HG02798 (cell line): ENCODE data around the gene LCNL1.
"Not testable (repeated sequence)": the region's sequence is repeated elsewhere in the genome, so short reads cannot be mapped to it uniquely, and the experiment has no call there.

Experiments used
- ATAC-seq: cut with Tn5 transposase; IDR thresholded peaks from one replicate; pipeline ENCODE4 v1.9.1; 2021; ENCODE audit warnings: mild to moderate bottlenecking; ENCODE audit not compliant: unreplicated experiment, poor library complexity

LCNL1 gene

DNA sequence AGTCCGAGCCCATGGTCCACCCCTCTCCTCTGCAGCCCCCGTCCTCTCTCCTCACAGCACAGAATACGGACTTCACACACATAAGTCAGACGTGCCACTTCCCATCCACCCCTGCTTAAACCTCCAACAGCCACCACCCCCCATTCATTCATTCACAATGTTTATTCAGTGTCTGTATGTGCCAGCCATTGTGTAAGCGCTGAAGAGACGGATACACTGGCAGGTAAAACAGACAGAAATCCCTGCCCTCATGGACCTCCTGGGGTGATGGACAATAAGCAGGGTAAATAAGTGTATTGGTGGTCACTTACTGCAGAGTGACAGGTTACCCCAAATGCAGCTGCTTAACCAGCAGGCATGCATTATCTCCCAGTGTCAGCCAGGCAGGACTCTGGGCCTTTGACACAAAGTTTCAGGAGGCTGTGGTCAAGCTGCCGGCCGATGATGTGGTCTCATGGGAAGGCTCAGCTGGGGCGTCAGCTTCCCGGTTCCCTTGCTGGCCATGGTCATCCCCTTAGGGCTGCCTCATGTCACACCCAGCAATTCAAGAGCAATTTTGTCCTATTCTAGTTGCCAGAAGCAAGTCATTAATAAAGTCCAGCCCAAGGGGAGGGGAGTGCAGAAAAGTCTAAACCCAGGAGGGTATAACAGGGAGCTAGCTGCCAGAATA is 7.6 kb downstream of the LCNL1 start:
- no peak for ATAC-seq

DNA sequence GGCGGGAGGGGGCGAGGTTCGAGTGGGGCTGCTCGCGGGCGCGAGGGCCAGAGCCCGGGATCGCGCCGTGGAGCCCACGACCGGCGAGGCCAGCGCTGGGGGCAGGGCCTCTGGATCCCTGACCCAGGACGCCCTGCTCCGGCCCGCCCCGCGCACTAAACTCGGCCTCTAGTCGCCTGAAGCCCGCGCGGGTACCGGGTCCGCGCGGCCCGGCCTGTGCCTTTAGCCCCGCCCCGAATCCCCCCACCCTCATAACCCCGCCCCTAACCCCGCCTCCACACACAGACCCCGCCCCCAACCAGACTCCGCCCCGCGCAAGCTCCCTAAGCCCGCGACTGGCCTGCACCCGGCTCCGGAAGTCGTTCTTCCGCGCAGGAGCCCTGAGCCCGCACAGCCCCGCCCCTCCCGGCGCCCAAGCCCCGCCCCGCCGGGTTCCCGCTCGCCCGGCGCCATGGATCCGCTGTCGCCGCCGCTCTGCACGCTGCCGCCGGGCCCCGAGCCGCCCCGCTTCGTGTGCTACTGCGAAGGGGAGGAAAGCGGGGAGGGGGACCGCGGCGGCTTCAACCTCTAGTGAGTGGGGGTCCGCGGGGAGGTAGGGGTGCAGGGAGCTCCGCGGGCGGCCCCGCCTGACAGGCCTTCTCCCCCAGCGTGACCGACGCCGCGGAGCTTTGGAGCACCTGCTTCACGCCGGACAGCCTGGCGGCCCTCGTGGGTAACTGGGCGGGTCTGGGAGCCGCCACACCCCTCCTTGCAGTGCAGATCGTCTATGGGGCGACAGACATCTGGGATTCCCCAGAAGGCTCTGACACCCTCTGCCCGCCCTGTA is 9.4 kb downstream of the LCNL1 start, which contains the start of gene PAXX:
PAXX (plus strand) TSS at position 430 of the 826 bp plus-strand sequence; CDS start at position 452, 22 bp downstream.
- ATAC-seq = peak; percentile 89

DNA sequence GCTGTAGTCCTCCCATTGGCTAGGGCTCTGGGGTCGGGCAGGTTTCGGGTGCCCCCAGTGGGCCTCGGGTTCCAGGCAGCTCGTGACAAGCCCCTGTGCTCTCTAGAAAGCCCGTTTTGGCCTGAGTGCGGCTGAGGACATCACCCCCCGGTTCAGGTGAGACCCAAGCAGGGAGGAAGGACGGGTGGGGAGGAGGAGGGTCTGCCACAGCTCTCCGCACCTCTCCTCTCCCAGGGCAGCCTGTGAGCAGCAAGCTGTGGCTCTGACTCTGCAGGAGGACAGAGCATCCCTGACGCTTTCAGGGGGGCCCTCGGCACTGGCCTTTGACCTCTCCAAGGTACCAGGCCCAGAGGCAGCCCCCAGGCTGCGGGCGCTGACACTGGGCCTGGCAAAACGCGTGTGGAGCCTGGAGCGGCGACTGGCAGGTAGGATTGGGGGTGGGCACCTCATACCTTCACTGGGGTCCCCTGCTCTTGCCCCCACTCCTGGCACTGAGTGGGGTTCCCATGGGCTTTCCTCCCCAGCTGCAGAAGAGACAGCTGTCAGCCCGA is 10.1 kb downstream of the LCNL1 start:
- no peak for ATAC-seq

DNA sequence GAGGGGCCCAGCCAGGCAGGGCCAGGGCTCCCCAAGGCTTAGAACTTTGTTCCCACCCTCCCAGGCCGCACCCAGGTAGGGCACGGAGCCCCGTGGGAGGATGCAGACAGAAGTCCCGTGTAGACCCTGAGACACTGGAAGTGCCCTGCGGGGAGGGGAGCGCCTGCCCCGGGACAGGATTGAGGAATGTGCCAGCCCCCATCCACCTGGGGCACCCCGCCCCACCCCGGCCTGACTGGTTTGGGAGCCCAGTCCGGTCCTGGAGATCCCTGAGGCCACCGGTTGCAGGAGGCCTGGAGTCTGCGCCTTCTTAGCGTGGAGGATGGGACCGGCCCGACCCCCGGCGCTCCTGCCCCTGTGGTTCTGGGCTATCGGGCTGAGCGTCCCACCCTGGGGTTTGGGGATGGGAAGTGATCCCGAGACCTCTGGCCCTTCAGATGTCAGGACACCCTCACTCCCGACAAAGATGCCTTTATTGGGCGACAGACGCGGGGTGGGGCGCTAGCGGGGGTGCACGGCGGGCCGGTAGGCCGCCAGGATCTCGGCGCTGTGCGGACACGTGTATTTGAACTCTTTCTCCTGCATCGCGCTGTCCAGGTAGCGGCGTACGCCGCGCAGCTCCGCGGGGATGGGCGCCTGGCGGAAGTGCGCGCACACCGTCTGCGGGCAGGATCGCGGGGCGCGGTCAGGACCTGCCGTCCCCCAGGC is 11.5 kb downstream of the LCNL1 start:
- ATAC-seq = no peak

DNA sequence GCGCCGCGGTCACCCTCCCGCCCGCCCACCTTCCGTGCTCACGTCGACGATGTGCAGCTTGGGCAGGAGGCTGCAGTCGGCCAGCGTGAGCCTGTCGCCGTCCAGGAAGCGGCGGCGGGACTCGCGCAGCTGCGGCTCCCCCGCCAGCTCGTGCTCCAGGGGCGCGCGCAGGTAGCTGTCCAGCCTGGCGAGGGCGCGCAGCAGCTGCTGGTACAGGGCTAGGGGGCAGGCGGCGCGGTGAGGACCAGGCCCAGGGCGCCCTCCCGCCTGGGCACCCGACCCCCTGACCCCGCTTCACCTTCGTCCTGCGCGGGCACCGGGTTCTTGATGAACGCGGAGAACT is 12.1 kb downstream of the LCNL1 start:
- no peak for ATAC-seq

DNA sequence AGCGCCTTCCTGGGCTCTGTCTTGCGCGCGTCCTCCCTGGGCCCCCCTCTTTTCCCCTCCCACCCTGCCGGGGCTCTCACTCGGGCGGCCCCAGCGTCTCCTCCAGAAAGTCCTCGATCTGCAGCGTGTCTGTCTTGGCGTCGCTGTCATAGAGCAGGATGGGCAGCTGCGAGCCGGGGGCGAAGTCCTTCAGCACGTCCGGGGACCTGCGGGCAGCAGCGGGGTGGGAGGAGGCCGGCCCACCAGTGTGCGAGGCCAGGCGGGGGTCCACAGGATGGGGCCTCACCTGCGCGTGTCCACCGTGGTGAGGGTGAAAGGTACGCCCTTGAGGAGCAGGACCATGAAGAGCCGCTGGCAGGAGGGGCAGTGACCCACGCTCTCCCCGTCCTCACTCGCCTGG is 12.6 kb downstream of the LCNL1 start:
- no peak for ATAC-seq

DNA sequence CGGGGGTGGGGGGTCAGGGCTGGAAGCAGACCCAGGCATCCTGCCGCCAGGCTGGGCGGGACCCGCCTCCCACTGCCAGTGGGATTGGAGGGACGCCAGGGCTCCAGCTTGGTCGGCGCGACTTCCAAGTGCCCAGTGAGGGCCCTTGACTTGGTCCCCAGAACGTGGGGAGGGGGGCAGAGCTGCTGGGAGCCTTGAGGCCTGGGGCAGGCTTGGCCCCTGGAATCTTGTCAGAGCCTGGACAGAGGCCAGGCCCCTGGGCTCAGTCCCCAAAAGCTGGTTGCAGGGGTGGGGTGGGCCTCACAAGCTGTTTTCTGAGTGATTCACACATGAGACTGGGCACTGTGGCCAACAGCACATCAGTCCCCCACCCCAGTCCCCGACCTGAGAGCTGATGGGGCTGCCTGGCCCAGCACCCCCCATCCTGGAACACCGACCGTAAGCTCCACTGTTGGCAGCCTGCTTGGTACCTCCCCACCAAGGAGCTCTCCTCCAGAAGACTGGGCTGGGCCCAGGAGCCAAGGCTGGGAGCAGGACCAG is 13.0 kb downstream of the LCNL1 start:
- ATAC-seq = no peak

DNA sequence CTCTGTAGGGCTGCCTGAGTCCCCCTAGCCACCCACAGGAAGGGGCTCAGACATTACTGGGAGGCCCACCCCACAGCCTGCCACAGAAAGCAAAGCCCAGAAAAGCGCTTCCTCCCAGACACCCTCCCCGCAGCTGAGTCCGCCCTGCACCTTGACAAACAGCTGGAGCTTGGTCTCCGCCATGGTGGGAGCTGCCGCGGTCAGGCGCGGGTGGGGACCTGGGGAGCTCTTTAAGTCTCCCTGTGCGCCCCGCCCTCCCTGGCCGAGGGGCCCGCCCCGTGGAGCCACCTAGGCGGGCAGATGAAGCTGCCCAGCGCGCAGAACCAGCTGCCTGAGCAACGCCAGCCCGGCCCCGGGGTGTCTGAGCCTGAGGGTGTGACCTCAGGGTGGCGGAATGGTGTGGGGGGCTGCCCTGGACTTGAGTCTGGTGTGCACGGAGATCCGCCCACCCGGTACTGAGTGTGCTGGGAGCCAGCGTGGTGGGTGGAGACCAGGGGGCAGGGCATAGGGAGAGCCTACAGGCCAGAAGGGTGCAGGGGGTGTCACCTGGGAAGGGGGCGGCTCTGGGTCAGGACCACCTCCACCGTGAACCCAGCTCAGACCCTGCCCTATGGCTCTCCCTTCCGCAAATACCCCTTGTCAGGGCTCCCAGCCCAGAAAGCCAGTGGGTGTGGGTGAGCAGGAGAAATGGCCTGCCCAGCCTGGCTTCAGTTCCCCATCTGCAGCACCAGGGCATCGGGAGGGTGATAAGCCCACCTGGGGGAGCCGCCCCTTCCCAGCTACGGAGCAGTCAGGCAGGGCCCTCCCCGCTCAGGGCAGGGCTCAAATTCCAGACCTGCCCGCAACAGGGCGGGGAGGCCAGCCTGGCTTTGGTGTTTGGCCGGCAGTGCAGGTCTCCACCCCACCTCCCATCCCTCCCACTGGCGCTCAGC is 13.8 kb downstream of the LCNL1 start, which contains the start of gene CLIC3:
CLIC3 (minus strand) TSS at position 208 of the 932 bp plus-strand sequence; CDS start at position 183, 25 bp downstream.
- no peak for ATAC-seq

DNA sequence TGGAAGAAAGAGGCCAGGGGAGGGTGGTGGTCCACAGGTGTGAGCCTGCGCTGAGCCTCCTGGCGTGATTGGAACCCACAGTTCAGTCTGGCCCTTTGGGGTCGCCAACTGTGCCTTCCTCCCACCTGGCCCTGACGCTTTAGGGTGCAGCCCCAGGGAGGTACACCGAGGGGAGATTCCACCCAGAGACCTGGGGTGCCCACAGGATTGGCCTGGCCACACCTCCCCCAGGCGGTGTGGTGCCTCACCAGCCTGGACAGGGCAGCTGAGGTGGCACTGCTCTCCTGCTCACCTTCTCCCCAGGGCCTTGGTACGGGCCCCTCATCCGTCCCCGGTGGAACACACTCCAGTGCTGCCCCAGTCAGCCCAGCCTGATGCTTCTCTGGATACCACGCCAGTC is 14.6 kb downstream of the LCNL1 start:
- ATAC-seq = no peak

DNA sequence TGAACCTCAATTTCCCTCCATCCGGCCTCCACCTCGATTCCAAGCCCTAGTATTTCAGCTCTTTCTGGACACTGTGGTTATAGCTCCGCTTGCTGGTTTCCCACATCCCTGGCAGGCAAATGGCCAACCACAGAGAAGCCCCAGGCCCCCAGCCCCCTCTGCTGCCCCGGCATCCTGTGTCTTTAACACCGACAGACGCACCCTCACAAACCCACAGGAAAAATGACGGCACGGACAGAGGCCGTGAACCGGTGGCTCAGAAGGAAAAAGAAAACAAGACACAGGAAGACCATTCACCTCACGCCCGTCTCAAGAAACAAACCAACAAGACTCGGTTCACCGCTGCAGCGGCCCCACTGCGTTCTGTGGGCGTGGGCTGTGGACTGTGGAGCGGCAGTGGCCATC is 15.0 kb downstream of the LCNL1 start:
- no peak for ATAC-seq

DNA sequence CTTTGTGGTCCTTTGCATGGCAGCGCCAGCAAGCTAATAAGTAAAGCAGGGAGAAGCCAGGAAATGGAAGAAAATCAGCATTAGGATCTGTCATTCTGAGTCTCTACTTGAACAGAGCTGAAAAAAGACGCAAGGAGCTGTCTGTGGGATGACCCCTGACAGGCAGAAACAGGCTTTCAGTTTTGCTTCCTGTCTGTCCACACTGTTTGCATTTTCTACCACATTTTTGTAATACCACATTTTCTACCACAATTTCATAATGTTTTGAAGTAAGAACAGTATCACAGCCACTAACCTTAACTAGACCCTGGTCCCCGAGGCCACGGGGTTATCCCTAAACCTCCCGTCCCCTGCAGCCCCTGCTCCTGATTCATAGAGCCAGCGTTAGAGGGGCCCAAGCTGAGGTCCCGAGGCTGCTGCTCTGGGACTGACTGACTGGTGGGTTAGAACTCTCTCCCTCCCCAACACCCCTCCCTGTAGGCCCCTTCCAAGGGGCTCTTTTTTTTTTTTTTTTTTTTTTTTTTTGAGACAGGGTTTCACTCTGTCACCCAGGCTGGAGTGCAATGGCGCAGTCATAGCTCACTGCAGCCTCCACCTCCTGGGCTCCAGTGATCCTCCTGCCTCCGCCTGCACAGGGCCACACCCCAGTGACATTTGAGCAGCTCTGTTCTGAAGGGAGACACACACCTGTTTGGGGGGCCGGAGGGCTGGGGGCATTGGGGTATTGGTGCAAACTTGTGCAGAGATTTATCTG is 17.6 kb downstream of the LCNL1 start:
- peak; percentile 81 for ATAC-seq

DNA sequence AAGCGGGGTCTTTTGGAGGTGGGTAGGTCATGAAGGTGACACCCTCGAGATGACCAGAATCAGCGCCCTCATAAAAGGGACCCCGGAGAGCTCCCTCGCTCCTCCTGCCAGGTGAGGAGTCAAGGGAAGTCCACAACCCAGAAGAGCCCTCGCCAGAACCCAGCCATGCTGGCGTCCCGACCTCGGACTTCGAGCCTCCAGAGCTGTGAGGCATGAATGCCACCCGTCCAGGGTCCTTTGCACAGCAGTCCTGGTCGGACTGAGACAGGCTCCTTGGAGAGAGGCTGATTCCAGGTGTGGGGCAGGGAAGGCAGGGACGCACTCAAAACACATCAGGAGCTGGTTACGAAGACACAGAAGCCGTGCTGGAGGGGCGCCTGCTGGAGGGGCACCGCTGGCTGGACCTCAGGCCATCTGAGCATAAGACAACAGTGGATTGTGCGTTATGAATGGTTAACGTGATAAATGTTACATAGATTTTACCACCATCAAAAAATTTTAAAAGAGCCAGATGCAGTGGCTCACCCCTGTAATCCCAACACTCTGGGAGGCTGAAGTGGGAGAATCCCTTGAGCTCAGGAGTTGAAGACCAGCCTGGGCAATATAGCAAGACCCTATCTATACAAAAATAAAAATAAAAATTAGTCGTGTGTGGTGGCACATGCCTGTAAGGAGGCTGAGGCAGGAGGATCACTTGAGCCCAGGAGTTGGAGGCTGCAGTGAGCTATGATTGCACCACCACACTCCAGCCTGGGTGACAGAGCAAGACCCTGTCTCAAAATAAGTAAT is 19.3 kb downstream of the LCNL1 start:
- no peak for ATAC-seq

DNA sequence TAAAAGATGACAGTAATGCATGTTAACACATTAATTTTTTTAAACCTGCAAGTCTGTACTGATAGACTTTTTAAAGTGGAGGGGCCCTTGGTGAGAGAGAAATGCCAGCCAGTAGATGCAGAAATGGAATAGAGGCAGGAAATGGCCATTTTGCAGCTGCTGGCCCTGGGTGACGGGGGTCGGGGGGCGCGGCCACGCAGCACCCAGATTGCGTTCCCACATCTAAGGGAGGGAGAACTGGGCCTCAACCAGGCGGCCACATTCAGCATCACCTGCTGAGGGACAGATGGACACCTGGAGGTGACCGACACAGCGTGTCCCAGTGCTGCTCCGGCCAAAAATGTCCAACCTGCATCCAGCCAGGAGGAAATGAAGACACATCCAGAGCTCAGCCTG is 19.9 kb downstream of the LCNL1 start:
- no peak for ATAC-seq

DNA sequence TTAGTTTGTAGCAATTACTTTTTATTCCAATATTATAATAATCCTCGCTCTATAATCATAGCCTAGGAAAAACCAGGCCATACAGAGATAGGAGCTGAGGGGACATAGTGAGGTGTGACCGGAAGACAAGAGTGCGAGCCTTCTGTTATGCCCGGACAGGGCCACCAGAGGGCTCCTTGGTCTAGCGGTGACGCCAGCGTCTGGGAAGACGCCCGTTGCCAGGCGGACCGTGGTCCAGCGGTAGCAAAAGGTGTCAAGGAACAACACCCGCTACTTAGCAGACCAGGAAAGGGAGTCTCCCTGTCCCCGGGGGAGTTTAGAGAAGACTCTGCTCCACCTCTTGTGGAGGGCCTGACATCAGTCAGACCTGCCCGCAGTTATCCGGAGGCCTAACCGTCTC is 21.5 kb downstream of the LCNL1 start:
- ATAC-seq = not testable (repeated sequence)

DNA sequence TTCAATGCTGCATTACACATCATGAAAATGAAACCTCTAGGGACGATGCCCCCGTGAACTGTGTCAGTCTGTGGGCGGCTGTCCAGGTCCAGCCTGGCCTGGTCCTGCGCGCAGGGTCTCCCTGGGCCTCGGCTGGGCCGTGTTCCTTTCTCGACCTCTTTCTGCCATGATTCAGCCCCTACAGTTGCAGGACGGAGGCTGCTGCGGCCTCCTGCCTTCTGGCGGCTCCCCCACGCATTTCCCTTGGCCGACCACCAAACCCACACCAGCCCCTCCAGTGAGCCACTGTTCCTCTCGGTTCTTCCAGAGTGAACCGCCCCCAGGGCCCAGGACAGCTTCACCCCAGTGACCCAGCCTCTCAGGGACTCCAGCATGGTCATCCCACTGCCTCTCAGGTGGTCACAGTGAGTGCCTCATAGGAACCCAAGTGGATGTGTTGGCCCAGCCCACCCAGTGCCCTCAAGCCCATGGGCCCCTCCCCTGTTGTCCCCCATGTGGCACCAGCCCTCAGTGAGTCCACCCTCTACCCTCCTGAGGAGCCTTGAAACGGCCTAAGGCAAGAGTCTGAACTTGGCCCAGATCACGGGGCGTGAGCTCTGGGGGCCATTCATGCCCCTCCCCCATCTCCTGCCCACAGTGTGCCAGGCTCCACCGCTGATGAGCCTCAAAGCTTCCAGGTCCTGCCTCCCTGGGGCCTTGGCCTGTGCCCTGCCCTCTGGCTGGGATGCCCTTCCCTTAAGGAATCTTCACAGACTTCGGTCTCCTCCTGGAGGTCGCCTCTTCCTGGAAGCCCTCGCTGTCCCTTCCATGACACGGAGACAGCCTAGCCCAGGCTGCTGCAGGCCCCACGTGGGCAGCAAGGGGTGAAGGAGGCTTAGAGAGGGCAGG is 23.6 kb downstream of the LCNL1 start:
- no peak for ATAC-seq

DNA sequence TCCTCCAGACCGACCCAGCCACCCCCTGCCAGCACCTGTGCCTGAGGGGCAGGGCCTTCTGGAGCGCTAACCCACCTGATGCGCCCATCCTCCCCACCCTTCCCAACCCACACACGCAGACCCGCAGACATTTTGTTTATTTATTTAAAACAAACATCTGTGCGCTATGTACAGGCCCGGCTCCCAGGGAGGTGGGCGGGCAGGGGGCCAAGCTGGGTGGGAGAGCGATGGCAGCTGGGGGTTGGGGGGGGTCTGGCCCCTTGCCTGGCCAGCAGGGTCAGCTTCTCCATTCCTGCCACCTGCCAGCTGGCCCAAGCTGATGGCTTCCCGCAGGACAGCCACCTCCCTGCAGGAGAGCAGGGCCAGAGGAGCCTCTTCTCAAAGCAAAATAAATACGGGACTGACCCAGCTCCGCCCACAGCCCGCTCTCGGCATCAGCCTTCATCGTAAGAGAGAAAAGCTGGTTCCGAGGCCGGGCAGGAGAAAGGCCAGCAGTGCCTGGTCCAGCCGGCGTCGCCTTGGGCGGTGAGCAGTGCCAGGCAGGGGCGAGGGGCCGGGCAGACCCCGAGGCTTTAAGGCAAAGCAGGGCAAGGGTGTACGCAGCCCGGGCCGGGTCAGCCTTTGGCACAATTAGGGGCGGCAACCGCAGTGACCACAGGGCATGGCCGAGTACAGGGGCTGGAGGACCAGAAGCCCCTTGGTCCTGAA is 24.5 kb downstream of the LCNL1 start:
- ATAC-seq = no peak
